HG02642 (cell line): ENCODE results near the gene EDIL3.

Experiments
- ATAC-seq: cut with Tn5 transposase; IDR thresholded peaks from one replicate; pipeline ENCODE4 v1.9.1; 2021; ENCODE audit warnings: mild to moderate bottlenecking; ENCODE audit not compliant: unreplicated experiment, poor library complexity

Gene EDIL3

DNA sequence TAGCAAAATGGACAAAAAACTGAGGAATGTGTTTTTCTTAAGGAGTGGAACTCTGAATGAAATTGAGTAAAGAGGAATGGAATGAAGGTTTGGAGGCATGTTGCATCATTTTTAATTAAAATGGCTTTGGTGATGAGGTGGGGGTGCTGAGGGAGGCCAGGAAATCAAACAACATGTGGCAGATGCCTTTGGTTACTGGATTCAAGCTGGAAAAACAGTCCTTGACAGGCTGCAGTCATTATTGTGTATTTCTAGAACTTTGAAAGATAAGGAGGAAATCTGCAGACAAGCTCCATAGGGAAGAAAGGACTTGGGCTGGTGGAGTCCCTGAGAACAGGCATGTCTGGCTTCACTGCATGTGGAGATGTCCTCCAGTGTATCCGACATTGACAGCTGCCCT is 460.5 kb downstream of the EDIL3 start:
- ATAC-seq, result no peak

DNA sequence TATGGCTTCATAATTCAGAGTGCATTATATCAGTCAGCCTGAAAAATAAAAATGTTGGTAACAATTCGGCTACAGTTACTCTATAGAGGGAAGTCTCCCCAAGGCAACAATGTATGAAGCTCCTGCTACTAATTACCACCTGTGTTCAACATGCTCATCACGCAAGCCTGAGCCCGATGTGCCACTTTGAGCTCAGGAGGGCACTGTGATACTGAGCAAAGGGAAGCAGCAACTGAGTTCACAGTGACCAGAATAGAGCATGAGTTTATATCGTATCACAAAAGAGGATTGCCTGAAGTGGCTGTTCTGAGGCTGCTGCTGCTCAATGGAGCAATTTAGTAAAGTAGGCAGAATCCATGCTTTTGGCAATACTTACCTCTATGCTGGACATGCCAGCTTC is 462.0 kb downstream of the EDIL3 start:
- no peak for ATAC-seq

DNA sequence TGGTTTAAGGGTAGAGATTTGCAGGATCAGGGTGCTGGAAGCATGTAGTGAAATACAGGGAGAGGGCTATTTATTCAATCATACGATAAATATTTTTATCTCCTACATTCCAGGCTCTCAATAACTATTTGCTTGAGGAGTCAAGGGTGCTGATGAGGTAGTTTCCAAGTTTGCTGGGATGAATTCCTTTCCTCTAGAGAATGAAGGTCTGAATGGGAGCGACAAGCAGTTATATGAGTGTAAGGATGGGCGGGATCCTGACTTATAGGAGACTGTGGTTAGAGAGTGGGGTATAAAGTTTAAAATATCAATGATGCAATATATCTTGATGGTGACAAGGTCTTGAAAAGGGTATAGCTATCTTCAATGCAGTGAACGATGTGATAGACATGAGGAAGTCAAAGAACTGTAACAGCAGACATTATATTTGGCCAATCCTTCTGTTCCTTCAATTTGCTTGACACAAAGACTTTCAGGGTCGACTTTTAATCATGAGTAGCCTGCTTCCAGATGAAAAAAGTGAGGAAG is 462.9 kb downstream of the EDIL3 start:
- ATAC-seq, result no peak

DNA sequence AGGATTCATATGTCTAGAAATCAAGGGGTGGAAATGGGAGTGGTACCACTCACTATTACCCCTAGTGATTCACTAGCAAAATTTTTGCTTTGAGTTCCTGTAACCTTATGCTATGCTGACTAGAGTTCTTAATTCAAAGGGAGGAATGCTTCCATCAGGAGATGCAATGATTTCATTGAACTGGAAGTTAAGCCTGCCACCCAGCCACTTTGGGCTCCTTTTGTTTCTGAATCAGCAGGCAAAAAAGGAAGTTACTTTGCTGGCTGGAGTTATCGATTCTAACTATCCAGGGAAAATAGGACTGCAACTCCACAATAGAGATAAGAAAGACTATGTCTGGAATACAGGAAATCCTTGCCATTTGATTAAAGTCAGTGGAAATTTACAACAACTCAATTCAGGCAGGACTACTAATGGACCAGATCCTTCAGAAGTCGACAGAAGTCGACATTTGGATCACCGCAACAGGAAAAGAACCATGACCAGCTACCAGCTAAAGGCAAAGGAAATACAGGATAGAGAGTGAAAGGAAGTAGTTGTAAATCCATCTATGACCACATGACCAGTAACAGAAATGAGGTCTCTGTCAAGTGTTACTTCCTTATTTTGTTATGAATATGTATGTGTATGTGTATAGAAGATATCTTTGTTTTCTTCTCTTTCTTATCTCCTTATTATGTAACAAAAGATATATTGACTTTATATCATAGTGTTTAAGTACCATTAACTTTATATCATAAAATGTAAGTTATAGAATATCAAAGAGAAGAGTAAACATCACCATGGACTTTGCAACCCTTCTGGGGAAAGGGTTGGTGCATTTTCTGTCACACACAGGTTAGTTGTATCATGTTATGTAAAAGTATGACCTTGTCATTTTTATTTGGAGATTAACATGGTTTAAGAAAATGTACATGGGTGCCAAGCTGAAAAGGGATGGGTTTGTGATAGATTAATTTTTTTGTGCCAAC is 465.3 kb downstream of the EDIL3 start:
- no peak for ATAC-seq

DNA sequence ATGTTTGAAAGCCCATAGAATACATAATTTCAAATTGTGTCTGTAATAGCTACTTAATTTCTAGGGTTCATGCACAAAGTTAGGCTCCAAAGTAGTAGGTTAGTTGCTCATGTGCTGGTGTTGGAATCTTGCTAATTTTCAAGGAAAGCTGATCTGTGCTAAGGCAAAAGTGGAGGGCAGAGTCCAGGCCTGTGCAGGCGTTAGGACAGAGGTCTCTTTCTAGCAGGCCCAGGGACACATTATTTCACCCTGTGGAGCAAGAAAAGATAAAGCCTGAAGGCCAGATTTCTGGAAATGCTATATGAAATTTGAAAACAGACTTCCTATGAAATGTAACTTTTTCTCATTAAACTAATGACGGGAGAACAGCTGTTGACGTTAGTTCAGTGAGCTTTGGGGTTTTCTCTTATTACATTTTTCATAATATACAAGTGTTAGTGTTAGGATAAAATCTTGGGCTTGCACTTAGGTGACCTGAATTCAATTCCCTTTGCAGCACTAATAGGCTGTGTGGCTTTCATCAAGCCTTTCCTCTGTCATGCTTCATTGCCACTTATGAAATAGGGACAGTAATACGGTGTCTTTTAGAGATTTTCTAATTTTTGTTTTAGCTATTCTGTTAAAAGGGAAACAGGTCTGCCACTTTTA is 467.3 kb downstream of the EDIL3 start:
- no peak for ATAC-seq

DNA sequence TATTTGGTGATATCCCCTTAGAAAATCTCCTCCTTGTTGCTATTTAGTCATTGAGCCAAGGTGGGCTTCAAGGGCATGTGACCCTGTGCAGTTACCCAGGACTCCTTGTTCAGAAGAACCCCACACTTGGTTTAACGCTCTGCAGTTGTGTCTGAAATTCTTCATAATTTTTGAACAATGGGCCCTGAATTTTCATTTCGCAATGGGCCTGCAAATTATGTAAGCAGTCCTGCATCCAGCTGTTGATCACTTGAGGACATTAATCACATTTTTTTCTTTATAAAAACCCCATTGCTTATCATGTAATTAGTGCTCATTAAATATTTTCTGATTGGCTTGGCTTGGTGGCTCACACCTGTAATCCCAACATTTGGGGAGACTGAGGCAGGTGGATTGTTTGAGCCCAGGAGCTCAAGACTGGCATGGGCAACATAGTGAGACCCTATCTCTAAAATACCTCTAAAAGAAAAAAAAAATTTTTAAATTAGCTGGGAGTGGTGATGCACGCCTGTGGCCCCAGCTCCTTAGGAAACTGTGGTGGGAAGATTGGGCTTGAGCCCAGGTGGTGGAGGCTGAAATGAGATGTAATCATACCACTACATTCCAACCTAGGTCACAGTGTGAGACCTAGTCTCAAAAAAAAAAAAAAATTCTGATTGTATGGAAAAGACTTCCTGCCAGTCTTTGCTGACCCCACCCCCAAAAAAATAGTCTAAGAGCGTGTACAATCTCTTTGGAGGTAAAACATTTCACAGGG is 469.8 kb downstream of the EDIL3 start:
- ATAC-seq, result no peak

DNA sequence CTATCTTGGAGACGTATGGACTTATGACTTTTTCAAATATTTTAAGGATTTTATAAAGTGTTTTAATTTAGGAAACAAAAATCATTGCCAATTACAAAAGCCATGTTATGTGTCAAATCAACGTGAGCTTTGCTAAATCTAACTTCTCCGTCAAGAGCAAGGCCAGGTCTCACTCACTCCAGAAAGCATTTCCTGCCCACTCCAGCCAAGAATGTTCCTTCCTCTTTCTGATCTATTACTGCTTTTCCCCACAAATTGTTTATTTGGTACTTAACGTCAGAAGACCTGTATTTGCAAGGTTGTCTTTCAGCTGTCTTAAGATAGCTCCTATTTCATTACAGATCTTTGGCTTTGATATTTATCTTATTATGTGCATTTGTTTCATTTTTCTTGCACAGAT is 470.5 kb downstream of the EDIL3 start:
- no peak for ATAC-seq

DNA sequence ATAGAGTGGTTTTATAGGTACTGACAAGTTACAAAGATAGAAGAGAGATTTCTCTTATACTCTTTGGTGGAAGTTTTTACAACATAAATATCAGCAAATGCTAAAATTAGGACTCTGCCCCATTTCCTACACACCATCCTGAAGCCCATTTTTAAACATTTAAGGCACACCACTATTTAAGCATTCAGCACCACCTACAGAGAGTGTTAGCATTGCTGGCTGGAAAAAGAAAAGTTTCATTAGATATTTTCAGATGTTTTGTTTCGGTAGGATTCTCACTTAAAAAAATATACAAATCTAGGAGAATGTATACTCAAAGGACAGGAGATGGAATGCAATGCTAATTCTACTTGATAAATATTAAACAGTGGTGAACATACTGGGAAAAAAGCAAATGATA is 471.1 kb downstream of the EDIL3 start:
- no peak for ATAC-seq

DNA sequence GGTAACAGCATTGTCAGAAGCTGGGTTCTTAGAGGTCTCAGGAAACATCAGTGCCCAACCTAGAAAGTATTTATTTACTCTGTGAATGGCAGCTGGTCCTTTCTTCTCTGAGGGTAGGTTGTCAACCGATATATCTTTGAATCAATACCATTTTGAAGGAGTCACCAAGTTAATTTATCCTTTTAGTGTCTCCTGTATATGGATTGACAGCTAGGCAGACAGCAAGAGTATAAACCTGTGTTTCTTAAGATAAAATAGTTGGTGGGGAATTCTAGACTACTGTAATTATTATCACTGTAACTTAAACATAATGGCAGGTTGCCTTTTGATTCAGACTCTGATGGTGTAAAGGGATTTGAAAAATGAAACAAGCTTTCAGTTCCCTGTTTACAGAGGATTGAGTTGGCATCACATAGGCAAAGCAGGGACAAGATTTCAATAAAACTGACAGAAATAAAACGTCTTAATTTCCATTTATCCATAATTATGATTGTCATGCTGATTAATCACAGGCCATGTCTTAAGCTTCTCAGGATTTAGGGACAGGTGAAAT is 473.2 kb downstream of the EDIL3 start:
- ATAC-seq, result no peak

DNA sequence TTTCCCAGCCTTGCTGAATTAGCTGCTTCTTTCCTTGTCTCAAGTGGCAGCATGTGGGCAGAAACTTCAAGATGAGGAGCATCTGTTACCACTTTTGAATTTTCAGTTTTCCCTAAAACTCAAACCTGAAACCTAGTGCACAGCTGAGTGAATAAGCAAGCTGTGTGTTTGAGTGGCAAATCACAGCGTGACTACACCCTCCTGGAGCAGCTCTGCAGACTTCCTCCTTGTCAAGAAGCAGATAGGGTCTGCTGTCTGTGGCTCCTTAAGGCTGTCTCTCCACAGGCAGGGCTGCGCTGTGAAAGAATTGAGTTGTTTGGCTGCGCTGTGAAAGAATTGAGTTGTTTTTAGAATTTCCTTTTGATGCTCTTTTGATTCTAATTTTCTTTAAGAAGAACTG is 484.4 kb downstream of the EDIL3 start:
- ATAC-seq, result no peak

DNA sequence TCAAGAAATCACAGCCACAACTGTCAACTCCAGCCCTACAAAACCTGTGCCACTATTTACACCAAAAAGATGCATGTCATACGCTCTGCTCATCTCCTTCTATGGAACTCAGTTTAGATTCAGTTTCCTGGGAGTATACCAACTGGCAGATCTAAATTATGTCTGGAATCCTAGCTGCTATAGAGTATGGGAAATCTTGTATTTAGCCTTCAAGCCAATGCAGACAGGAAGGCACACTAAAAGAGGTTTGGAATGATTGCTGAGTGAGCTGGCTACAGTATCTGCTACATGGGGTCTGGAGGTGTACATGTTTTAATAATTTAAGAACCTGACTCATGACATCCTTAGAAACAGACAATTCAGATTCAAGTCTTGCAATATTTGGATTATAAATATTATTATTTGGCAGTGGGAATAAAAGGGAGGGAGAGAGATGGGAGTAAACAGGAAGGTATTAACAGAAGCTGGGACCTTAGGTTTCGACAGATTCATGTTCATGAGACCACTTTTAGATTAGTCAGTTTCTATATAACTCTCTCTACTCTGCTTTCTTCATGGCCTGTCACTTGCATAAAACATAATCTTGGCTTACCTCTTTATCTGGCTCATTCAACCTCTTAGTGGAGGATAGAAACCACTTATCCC is 485.2 kb downstream of the EDIL3 start:
- no peak for ATAC-seq

DNA sequence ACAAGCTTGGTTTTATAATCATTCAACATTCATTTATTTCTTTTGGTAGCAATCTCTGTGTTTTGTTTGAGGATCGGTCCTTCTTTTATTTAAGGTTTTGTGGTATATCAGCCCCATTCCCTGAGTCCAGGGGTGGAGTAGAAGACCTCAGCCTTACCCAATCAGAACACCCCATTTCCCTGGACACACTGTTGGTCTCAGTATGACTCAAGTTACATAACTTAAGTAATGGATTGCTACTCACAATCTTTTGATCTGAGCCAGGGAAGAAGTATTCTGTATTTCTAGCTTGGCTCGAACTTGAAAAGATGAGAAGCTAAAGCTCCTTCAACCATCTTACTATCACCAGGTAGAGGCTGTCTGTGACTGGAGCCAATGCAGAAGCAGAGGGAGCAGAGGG is 488.8 kb downstream of the EDIL3 start:
- no peak for ATAC-seq

DNA sequence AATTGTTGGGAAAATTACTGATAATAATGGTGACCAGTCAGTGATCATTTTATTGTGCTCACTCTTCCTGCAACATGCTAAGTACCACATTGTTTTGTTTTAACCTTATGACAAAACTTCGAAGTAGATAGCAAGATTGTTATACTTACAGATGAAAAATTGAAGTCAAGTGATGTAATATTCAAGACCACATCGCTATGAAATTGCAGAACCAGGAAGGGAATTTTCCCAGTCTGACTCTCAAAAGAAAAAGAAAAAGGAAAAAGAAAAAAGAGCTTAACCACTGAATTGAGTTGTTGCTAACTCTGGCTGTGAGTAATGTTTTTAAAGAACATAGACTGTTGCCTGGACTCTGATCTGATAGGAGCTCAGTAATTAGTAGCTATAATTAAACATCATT is 493.4 kb downstream of the EDIL3 start:
- ATAC-seq, result no peak
